Heart left ventricle (tissue), 16 donors: Measurements from ENCODE around the gene MED29. TPM values are rescaled to one million over a fixed set of nuclear protein-coding genes. Genes with fewer than 3 reads are reported as not detected.
A peak's percentile ranks its signal among the peaks of the same experiment; 100 is the strongest.

ENCODE experiments used
- ATAC-seq, 4 donors: fragments of 200-7000 bp; cut with Tn5 transposase; one replicate each; pipeline ENCODE4 v1.9.1; 2020 to 2022; ENCODE audit warnings: moderate library complexity in 4 of 4, mild to moderate bottlenecking in 3 of 4, moderate number of reproducible peaks in 1 of 4
- DNase-seq, 5 donors: peaks; one replicate each; pipeline ENCODE4 v3.0.0-alpha.2; 2020
- H3K27ac ChIP-seq, 12 donors: fragments of 200-600 bp; sonication (generic) in 4 of 12; one replicate each; pipeline versions ENCODE4 v1.5.0 to v1.8.0; 2016 to 2022; ENCODE audit warnings: mild to moderate bottlenecking in 2 of 12
- H3K27me3 ChIP-seq, 9 donors: fragments of 200-600 bp; sonication (generic) in 2 of 9; one replicate each; pipeline versions ENCODE4 v1.5.1 to v1.8.0; 2016 to 2022; ENCODE audit warnings: mild to moderate bottlenecking in 3 of 9
- H3K36me3 ChIP-seq, 9 donors: fragments of 200-600 bp; sonication (generic) in 2 of 9; one replicate each; pipeline versions ENCODE4 v1.5.0 to v1.8.0; 2018 to 2022; ENCODE audit warnings: mild to moderate bottlenecking in 2 of 9
- H3K4me1 ChIP-seq, 12 donors: fragments of 200-600 bp; sonication (generic) in 4 of 12; one replicate each; pipeline versions ENCODE4 v1.5.0 to v1.8.0; 2016 to 2022; ENCODE audit warnings: mild to moderate bottlenecking in 3 of 12
- H3K4me3 ChIP-seq, 12 donors: fragments of 200-600 bp; sonication (generic) in 4 of 12; one replicate each; pipeline versions ENCODE4 v1.5.0 to v1.8.0; 2017 to 2022; ENCODE audit warnings: mild to moderate bottlenecking in 9 of 12, moderate library complexity in 4 of 12
- H3K9me3 ChIP-seq, 12 donors: fragments of 200-600 bp; sonication (generic) in 4 of 12; one replicate each; pipeline versions ENCODE4 v1.5.0 to v1.8.0; 2016 to 2022; ENCODE audit warnings: mild to moderate bottlenecking in 1 of 12
- POLR2A ChIP-seq, 2 donors: fragments of 450-650 bp; IDR thresholded peaks; one replicate each; pipeline ENCODE4 v1.6.1; 2017; ENCODE audit warnings: antibody characterized with exemption in 2 of 2, mild to moderate bottlenecking in 2 of 2, moderate library complexity in 2 of 2
- WGBS, 4 donors: extraction: QIAGEN DNeasy Blood & Tissue Kit in 2 of 4; methylation state at CpG; one replicate each; pipeline versions ENCODE4 v1.1.5 to v1.1.7; 2013 to 2018; 5-methylcytosine and 5-hydroxymethylcytosine counted together
- intact Hi-C, 10 donors: fragments of 100-400 bp; cut with DNase I; formaldehyde crosslinking; loops; one replicate each; pipeline versions ENCODE4 v1.11.1 to v1.14.2; 2022
- polyA plus RNA-seq, 2 donors: library from polyadenylated mRNA; stranded (reverse); fragments of 200-250 nt; gene quantifications; one replicate each; pipeline ENCODE4 v1.2.3, GENCODE V29; 2013
- total RNA-seq, 9 donors: library from RNA; depleted of rRNA in 2 of 9; stranded (reverse); fragments of >200 nt in 2 of 9; fragmentation: NEBNext Ultra II Directional in 3 of 9; extraction: Animal tissue kit (Norgen Biotek cat#: 25700) in 3 of 9; gene quantifications; one replicate each; pipeline versions ENCODE4 v1.1.0 to v1.2.4, GENCODE V29; 2016 to 2023
- TF ChIP-seq, protein P1 (sequence below), 12 donors: fragments of 200-600 bp; sonication (generic) in 4 of 12; IDR thresholded peaks; one replicate each; pipeline versions ENCODE4 v1.5.0 to v1.8.0; 2018 to 2022; ENCODE audit warnings: antibody characterized with exemption in 12 of 12, mild to moderate bottlenecking in 5 of 12
- donor health status: ischemic (EF 13 %, LVEDD 7.1; RV severe dilation, severe dysfunction).
- donor health status: healthy with polysubstance abuse.
- donor health status: DM: no; HTN: yes; CAD: no.
- donor health status: DM: no; HTN: no; CAD: no.
- donor health status: ischemic (EF 25% LVEDD 6.9; RV normal size, moderate dysfunction).
- donor health status: ischemic (EF 25% LVEDD 5.7; RV mildly dilated, moderate dysfunction).
- donor health status: healthy.
- donor health status: DM: yes; HTN: yes; CAD: no.
- donor health status: ischemic (EF 35%, LVEDD 5.7; RV mildly dilated, moderate dysfunction).
- donor health status: nonischemic (EF 11% LVEDD 7.7; RV severe dilation, severe dysfunction).
- donor health status: DM: yes; HTN: yes; CAD: no.
- donor health status: PGD.
- donor health status: ischemic (EF 29% LVEDD 5.4; RV normal size, mild dysfunction).
- donor health status: nonischemic (EF 23%, LVEDD 6.1; RV moderate dilation, normal function).

MED29 gene
- total and polyA plus RNA-seq, 11 donors = 26.3 to 53.0 (median 34.1) TPM

DNA sequence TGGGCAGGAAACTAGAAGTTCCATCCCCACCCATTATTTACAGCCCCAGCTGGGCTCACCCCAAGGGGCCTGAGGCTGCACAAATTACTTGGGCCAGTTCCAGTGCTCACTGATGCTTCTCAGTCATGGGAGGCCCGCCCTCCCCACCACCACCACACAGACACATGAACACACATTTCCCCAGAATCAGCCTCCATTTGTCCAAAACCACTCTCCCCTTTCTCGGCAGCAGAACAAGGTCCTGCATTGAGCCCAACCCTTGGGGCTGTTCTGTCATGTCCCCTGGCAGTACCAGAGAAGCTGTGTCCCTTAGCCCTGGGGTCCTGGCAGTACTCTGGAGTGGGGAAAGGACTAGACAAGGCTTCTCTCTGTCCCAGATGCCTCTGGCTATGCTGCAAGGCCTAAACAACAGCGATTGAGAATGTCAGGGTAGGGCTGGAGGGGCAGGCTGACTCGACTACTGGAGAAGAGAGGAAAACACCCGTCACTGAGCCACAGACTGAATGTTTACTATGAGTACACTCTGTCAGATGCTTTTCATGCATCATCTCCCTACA is 27.2 kb upstream of the MED29 start:
- ATAC-seq (peak in 3 of 4 donors; percentile 65 to 67 (median 66)), DNase-seq (peak in 2 of 5 donors; percentile 35 to 65)
- H3K4me1 ChIP-seq = peaks cover 0 to 25% (median 9%) of the 10 kb centered on the region in 12 donors
- peaks cover 0 to 91% (median 69%) of the 10 kb centered on the region in 9 donors for H3K36me3 ChIP-seq
- H3K9me3 ChIP-seq = no peaks in the 10 kb centered on the region
- TF ChIP-seq, protein P1, sequence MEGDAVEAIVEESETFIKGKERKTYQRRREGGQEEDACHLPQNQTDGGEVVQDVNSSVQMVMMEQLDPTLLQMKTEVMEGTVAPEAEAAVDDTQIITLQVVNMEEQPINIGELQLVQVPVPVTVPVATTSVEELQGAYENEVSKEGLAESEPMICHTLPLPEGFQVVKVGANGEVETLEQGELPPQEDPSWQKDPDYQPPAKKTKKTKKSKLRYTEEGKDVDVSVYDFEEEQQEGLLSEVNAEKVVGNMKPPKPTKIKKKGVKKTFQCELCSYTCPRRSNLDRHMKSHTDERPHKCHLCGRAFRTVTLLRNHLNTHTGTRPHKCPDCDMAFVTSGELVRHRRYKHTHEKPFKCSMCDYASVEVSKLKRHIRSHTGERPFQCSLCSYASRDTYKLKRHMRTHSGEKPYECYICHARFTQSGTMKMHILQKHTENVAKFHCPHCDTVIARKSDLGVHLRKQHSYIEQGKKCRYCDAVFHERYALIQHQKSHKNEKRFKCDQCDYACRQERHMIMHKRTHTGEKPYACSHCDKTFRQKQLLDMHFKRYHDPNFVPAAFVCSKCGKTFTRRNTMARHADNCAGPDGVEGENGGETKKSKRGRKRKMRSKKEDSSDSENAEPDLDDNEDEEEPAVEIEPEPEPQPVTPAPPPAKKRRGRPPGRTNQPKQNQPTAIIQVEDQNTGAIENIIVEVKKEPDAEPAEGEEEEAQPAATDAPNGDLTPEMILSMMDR (IDR thresholded peaks at IDR 0.05) = no peak
- peak overlapping the region in 11 of 12 donors; percentile 3 to 63 (median 34) for H3K27ac ChIP-seq
- 67 to 81% (median 73%) methylated on average over 5 of the region's 5 CpGs for WGBS, 4 donors
- H3K4me3 ChIP-seq = no peak overlapping the region
- H3K27me3 ChIP-seq = no peaks in the 10 kb centered on the region
- intact Hi-C loops = no loop called here

DNA sequence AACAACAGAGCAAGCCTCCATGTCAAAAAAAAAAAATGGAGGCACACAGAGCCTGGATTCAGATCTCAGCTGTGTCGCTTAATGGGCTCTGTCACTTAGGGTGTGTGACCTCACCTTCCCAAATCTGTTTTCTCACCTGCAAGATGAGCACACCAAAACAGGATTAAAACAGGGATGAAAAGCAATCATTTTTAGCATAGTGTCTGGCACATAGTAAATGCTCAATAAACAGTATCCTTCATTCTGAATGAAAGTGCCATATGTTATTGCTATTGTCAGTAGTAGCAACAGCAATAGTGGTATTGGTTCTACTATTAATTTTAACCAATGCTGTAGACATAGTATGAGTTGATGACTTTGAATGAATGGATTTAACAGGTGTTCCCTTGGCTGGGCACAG is 25.6 kb upstream of the MED29 start:
- ATAC-seq (no peak), DNase-seq (no peak)
- no peak for TF ChIP-seq POLR2A (IDR thresholded peaks at IDR 0.05)
- TF ChIP-seq, protein P1 (IDR thresholded peaks at IDR 0.05) = no peak
- Histone ChIP-seq H3K27me3 (no peaks in the 10 kb centered on the region), H3K4me1 (peaks cover 0 to 25% (median 9%) of the 10 kb centered on the region in 12 donors), H3K27ac (no peak overlapping the region), H3K36me3 (peaks cover 2 to 91% (median 69%) of the 10 kb centered on the region in 9 donors), H3K4me3 (no peak overlapping the region), H3K9me3 (no peaks in the 10 kb centered on the region)
- intact Hi-C loops = no loop called here
- 100% methylated on average over 1 of the region's 1 CpG for WGBS, 4 donors

DNA sequence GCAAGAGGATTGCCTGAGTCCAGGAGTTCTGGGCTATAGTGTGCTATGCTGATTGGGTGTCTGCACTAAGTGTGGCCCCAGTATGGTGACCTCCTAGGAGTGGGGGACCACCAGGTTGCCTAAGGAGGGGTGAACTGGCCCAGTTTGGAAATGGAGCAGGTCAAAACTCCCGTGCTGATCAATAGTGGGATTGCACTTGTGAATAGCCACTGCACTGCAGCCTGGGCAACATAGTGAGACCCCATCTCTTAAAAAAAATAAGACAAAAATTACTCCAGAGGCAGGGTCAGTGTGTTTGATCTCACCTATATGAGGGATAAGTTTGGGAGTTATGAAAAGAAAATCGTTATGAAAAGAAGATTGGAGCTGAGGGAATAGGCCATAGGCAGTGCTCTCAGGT is 22.0 kb upstream of the MED29 start:
- intact Hi-C loops = no loop called here
- Histone ChIP-seq H3K36me3 (peaks cover 2 to 68% (median 56%) of the 10 kb centered on the region in 9 donors), H3K4me1 (peaks cover 6 to 29% (median 21%) of the 10 kb centered on the region in 12 donors), H3K27ac (no peak overlapping the region), H3K4me3 (no peak overlapping the region), H3K9me3 (no peaks in the 10 kb centered on the region), H3K27me3 (no peaks in the 10 kb centered on the region)
- WGBS, 4 donors = 85 to 91% (median 89%) methylated on average over 2 of the region's 2 CpGs
- no peak for DNase-seq
- TF ChIP-seq, protein P1 (IDR thresholded peaks at IDR 0.05) = no peak
- no peak for TF ChIP-seq POLR2A (IDR thresholded peaks at IDR 0.05)
- no peak for ATAC-seq

DNA sequence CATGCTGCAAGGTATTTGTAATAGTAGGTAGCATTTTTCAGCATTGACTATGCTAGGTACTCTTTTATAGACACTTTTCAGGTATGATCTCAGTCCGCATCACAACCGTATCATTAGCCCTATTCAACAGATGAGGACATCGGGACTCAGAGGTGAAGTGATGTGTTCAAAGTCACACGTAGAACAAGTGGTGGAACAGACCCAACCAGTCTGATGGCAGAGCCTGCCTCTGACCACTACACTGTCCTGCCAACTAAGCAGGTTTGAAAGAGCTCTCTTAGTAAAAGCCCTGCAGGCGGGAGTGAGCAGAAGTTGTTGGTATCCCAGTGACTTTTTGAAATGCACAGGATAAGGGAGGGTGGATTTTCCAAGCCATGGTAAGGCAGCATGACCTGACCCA is 20.4 kb upstream of the MED29 start:
- H3K36me3 ChIP-seq = peaks cover 2 to 68% (median 62%) of the 10 kb centered on the region in 9 donors
- intact Hi-C loops = no loop called here
- 90 to 95% (median 95%) methylated on average over 5 of the region's 5 CpGs for WGBS, 4 donors
- DNase-seq = no peak
- TF ChIP-seq, protein P1 (IDR thresholded peaks at IDR 0.05) = no peak
- TF ChIP-seq POLR2A (IDR thresholded peaks at IDR 0.05) = no peak
- H3K27ac ChIP-seq = no peak overlapping the region
- H3K4me3 ChIP-seq = no peak overlapping the region
- no peaks in the 10 kb centered on the region for H3K9me3 ChIP-seq
- H3K27me3 ChIP-seq = no peaks in the 10 kb centered on the region
- ATAC-seq = no peak
- peaks cover 6 to 27% (median 21%) of the 10 kb centered on the region in 12 donors for H3K4me1 ChIP-seq
